ENCODE data around the gene RBMS3.

The RBMS3 gene

DNA sequence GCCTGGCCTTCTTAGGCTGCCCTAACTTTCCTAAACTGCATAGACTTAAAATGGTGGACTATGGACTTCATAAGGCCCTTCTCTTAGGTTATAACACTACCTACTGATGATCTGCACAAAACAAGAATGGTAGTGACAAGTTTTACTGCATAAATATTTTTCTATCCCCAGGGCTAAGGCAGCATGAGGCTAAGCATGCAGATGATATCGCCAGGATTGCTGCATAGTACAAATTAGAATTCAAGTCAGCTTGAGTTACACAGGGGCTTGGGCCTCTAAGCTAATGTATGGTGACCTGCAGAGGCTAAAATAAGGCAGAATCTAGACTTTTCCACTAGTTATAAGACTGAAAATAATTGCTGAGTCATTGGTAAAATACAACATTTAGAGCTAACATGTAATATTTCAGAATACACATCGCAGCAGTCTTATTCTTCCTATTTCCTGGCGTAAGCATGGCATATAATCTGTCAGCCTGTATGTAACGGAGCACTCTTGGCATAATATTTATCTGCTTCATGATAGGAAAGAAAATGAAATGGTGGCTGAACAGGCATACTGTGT lies 15.3 kb upstream of the RBMS3 start:
- TF ChIP-seq, protein P1, sequence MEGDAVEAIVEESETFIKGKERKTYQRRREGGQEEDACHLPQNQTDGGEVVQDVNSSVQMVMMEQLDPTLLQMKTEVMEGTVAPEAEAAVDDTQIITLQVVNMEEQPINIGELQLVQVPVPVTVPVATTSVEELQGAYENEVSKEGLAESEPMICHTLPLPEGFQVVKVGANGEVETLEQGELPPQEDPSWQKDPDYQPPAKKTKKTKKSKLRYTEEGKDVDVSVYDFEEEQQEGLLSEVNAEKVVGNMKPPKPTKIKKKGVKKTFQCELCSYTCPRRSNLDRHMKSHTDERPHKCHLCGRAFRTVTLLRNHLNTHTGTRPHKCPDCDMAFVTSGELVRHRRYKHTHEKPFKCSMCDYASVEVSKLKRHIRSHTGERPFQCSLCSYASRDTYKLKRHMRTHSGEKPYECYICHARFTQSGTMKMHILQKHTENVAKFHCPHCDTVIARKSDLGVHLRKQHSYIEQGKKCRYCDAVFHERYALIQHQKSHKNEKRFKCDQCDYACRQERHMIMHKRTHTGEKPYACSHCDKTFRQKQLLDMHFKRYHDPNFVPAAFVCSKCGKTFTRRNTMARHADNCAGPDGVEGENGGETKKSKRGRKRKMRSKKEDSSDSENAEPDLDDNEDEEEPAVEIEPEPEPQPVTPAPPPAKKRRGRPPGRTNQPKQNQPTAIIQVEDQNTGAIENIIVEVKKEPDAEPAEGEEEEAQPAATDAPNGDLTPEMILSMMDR (IDR thresholded peaks at IDR 0.05): no peak

DNA sequence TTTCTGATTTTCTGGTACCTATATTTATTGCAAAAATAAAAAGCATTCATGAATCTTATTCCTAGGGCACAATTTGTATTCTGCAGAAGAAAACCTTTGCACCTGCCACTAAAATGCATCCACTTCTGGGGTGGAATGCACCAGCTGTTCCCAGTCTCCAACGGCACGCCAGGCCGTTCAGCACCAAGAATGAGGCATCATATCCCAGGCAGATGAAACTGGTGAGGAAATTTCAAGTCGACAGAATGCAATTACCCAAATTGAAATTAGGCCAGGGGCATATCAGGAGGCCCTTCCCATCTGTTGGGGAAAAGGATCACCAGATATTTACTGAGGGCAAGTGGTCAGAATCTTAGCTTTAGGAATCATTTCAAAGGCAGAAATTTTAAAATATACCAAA lies 13.6 kb upstream of the RBMS3 start:
- TF ChIP-seq, protein P1 (IDR thresholded peaks at IDR 0.05): no peak

DNA sequence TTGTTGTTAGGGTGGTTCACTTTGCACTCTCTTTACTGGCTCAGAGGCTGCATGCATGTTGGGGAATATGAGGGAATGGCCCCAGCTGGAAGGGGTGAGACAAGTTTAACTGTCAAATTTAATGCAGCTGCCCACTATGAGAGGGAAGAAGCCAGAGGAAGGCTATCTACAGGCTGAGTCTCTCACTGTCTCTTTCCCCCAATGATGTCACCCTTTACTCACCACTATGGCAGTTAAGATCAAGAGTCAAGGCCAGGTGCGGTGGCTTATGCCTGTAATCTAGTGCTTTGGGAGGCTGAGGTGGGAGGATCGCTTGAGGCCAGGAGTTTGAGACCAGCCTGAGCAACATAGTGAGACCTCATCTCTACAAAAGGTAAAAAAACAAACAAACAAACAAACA lies 12.2 kb upstream of the RBMS3 start:
- TF ChIP-seq, protein P1 (IDR thresholded peaks at IDR 0.05): no peak

DNA sequence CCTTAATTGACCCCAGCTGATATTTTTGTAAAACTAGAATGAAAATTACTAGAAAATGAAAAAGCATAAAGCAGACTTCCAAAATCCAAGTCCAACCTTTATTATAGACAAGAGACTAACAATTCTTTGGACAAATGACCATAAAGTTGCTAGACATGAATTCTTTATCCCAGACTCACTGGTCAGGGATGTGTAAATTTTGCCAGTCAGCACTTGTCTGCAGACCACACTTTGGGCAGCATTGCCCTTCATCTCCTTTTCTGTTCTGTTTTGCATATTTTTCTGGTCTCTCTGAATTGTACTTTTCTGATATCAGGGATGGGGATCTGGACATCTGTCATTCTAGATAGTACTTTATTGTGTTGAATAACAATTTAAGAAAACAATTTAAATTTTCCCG lies 10.1 kb upstream of the RBMS3 start:
- TF ChIP-seq, protein P1 (IDR thresholded peaks at IDR 0.05): no peak

DNA sequence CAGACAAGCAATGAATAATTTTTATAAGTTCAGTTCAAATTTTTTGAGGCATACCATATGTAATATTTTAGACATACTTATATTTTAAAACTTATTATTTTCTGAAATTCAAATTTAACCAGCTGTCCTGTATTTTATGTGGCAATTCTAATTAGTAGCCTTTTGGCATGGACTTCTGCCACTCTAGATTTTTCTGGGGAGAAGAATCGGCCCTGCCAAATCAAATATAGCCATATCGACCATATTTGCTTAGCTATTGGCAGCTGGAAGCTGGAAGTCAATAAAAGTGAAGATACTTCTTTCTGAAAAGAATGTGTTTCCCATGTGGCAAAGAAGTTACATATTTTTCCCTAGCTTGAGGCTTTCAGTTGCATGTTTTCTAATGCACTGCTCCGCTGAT lies 9.4 kb upstream of the RBMS3 start:
- TF ChIP-seq, protein P1 (IDR thresholded peaks at IDR 0.05): no peak

DNA sequence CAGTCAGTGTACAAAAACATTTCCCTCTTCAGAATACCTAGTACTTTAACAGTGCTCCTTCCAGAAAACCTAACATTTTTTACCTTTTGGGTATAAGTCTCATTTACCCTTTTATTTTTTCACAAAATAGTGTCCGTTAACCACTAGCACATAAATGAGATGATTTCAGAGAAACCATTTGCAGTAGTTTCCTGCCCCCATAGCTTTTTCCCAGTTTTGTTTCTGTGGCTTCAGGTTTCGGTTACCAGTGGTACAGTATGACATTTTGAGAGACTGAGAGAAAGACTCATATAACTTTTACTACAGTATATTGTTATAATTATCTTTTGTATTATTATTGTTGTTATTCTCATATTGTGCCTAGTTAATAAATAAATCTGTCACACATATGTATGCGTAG lies 6.2 kb upstream of the RBMS3 start:
- TF ChIP-seq, protein P1 (IDR thresholded peaks at IDR 0.05): no peak

DNA sequence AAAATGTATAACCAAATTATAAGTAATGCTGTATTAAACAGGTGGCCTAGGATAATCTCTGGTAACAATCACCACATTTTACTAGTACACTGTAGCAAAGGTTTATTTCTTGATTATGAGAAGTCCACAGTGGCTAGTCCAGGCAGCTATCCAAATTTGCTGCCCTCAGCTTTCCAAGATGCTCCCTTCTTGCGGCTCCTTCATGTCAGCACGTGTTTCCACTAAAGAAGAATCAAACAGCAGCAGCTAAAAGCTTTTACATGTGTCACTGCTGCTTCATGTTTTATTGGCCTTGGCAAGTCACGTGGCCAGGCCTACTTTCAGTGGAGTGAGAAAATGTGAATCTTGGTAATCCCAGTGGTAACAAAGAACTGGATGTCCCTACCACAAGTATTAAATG lies 5.6 kb upstream of the RBMS3 start:
- TF ChIP-seq, protein P1 (IDR thresholded peaks at IDR 0.05): no peak

DNA sequence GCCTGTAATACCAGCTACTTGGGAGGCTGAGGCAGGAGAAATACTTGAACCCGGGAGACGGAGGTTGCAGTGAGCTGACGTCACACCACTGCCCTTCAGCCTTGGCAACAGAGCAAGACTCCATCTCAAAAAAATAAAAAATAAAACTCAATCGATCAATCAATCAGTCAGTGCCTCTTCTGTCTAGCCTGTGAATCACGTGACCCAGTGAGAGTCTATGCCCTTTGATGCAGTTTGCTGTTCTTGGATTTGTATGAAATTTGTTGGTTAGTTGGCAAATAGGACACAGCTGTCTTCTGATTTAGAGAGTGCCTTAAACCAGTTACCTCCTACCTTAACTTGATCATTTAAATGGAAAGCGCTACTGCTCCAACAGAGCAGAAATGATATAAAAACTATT lies 3.6 kb upstream of the RBMS3 start:
- TF ChIP-seq, protein P1 (IDR thresholded peaks at IDR 0.05): no peak

Measured in LNCAP (cell line).